Activated CD4-positive, alpha-beta T cell treated with anti-CD3 and anti-CD28 coated beads for 36 hours (primary cell): Measurements from ENCODE around the gene SLAMF1. TPM values are rescaled to one million over a fixed set of nuclear protein-coding genes. Genes with fewer than 3 reads are reported as not detected.

Source experiments
- total RNA-seq, 2 experiments: library from RNA; stranded (reverse); gene quantifications; one replicate each; pipeline ENCODE4 v1.2.3, GENCODE V29; 2021

The SLAMF1 gene
- total RNA-seq, 2 experiments from 2014 or later: 103 to 108 TPM

Other genes with a start within 250 kb of the SLAMF1 start
- under 1 TPM; 0.09 to 0.12 TPM for gene VANGL2, start 246.5 kb downstream of the SLAMF1 start, total RNA-seq
- 10 to 100 TPM; 45.9 to 55.0 TPM for gene SLAMF6, start 123.8 kb downstream of the SLAMF1 start, total RNA-seq
- gene CD84, start 67.5 kb downstream of the SLAMF1 start, total RNA-seq: 10 to 100 TPM; 14.8 to 17.8 TPM
- 100 to 1,000 TPM; 180 to 217 TPM for gene CD48, start 64.8 kb upstream of the SLAMF1 start, total RNA-seq
- gene SLAMF7, start 92.2 kb upstream of the SLAMF1 start, total RNA-seq: 10 to 100 TPM; 35.9 to 40.3 TPM
- gene LY9, start 149.1 kb upstream of the SLAMF1 start, total RNA-seq: 10 to 100 TPM in 1 of 2 experiments, 1 to 10 TPM in 1; 10.0 to 11.0 TPM
- under 1 TPM; 0.14 to 0.25 TPM for gene CD244, start 215.8 kb upstream of the SLAMF1 start, total RNA-seq
- not detected for gene ITLN1, start 238.1 kb upstream of the SLAMF1 start, total RNA-seq